GM12878 (cell line): ENCODE results near the gene IGSF6. TPM values are rescaled to one million over a fixed set of nuclear protein-coding genes. Genes with fewer than 3 reads are reported as not detected.

Experiments used
- ATF2 ChIP-seq: IDR thresholded peaks from 2 replicates; pipeline ENCODE4 v1.6.1; 2012; ENCODE audit warnings: low read length, inconsistent platforms
- ATF7 ChIP-seq: fragments of 450-650 bp; IDR thresholded peaks from 2 replicates; pipeline ENCODE4 v1.6.1; 2016; ENCODE audit warnings: low read depth, mild to moderate bottlenecking
- CEBPZ ChIP-seq: fragments of 150-350 bp; IDR thresholded peaks from 2 replicates; pipeline ENCODE4 v1.6.1; 2016; ENCODE audit warnings: low read depth, low read length
- CHD1 ChIP-seq: IDR thresholded peaks from 2 replicates; pipeline ENCODE4 v1.6.1; 2012; ENCODE audit warnings: low read depth, low read length, improper control_type of control experiment
- EP300 ChIP-seq, 2 experiments: fragments of 150-350 bp in 1 of 2; IDR thresholded peaks; 2 replicates each; pipeline ENCODE4 v1.6.1; 2011 to 2012; ENCODE audit warnings: low read depth in 2 of 2, low read length in 2 of 2, borderline replicate concordance in 1 of 2, improper control_type of control experiment in 1 of 2, inconsistent platforms in 1 of 2; ENCODE audit not compliant: control insufficient read depth in 1 of 2
- ETV6 ChIP-seq, 2 experiments: fragments of 450-650 bp in 1 of 2; IDR thresholded peaks in 1 of 2; conservative IDR thresholded peaks in 1 of 2; 2 replicates each; pipeline ENCODE4 v1.6.1; 2014; ENCODE audit warnings: antibody characterized with exemption in 1 of 2, borderline replicate concordance in 1 of 2, low read depth in 1 of 2, mild to moderate bottlenecking in 1 of 2, moderate library complexity in 1 of 2
- FOXK2 ChIP-seq: fragments of 450-650 bp; IDR thresholded peaks from 2 replicates; pipeline ENCODE4 v1.6.1; 2017; ENCODE audit warnings: mild to moderate bottlenecking, moderate library complexity
- IRF3 ChIP-seq: fragments of 450-650 bp; IDR thresholded peaks from 2 replicates; pipeline ENCODE4 v1.6.1; 2014; ENCODE audit warnings: mild to moderate bottlenecking
- KAT2A ChIP-seq: conservative IDR thresholded peaks from 2 replicates; pipeline ENCODE4 v1.6.1; 2011; ENCODE audit warnings: low read depth, low read length; ENCODE audit not compliant: control insufficient read depth
- NFYA ChIP-seq: IDR thresholded peaks from 2 replicates; pipeline ENCODE4 v1.6.1; 2011; ENCODE audit warnings: low read depth, mild to moderate bottlenecking, low read length, improper control_type of control experiment, borderline replicate concordance
- POU2F2 ChIP-seq: IDR thresholded peaks from 3 replicates; pipeline ENCODE4 v1.6.1; 2011; ENCODE audit warnings: low read depth, mild to moderate bottlenecking, low read length, borderline replicate concordance
- PRDM15 ChIP-seq: fragments of 450-650 bp; formaldehyde crosslinking; IDR thresholded peaks from 2 replicates; pipeline ENCODE4 v1.4.0; 2020; ENCODE audit warnings: mild to moderate bottlenecking, moderate library complexity
- RCOR1 ChIP-seq: conservative IDR thresholded peaks from 2 replicates; pipeline ENCODE4 v1.6.1; 2012; ENCODE audit warnings: low read depth, low read length, improper control_type of control experiment
- SREBF1 ChIP-seq: IDR thresholded peaks from 2 replicates; pipeline ENCODE4 v1.6.1; 2012; ENCODE audit warnings: mild to moderate bottlenecking, low read length
- USF2 ChIP-seq: IDR thresholded peaks from 2 replicates; pipeline ENCODE4 v1.6.1; 2011; ENCODE audit warnings: low read depth, low read length, improper control_type of control experiment, borderline replicate concordance
- YY1 ChIP-seq: IDR thresholded peaks from 2 replicates; pipeline ENCODE4 v1.6.1; 2011; ENCODE audit warnings: low read depth, mild to moderate bottlenecking, low read length
- polyA plus RNA-seq, 11 experiments: library from polyadenylated mRNA; depleted of rRNA in 4 of 11; unstranded in 6 of 11; stranded (reverse) in 5 of 11; fragments of >200 nt; fragmentation: Nextera tagmentation in 4 of 11; fragmentation: Illumina TruSeq in 1 of 11; extraction: Ambion mirVana in 4 of 11; extraction: Trizol in 1 of 11; gene quantifications; 1 replicate in 1 of 11; 2 replicates in 10 of 11; pipeline versions ENCODE4 v1.2.1 to v1.2.3, GENCODE V29; 2011 to 2016; ENCODE audit warnings: inconsistent platforms in 2 of 11, missing spikeins in 2 of 11, low read depth in 1 of 11
- total RNA-seq, 4 experiments: library from RNA; depleted of rRNA in 3 of 4; stranded (reverse); fragments of >200 nt in 3 of 4; fragmentation: Illumina TruSeq in 1 of 4; extraction: Trizol in 1 of 4; gene quantifications; 2 replicates each; pipeline versions ENCODE4 v1.2.1 to v1.2.3, GENCODE V29; 2013 to 2021

Gene IGSF6
- total and polyA plus RNA-seq, 10 of the 15 experiments (the other 5 are each of a cell fraction or from before 2014, with no cell fraction given): 0.32 to 1.2 (median 0.72) TPM

GRCh38 chr16:21656795-21657768 lies 4.7 kb upstream of the IGSF6 start (continued):
- no peak for TF ChIP-seq PRDM15 (CRISPR knock-in tag)
- TF ChIP-seq ATF7: peak; percentile 51
- TF ChIP-seq IRF3: no peak
- 0 out of 2 replicates have a peak, but pooled peaks have one; percentile 30 for TF ChIP-seq YY1
- no peak for TF ChIP-seq NFYA
- TF ChIP-seq CHD1: no peak
- TF ChIP-seq ATF2: 0 out of 2 replicates have a peak, but pooled peaks have one; percentile 13
- TF ChIP-seq EP300 (IDR thresholded peaks at IDR 0.05; ENCODE audit: borderline replicate concordance in 1 of 2, control insufficient read depth in 1 of 2, low read depth in 2 of 2, low read length in 2 of 2): peak; percentile 61 to 74; a peak in 3 of 4 replicates
- no peak for TF ChIP-seq ETV6 (conservative IDR thresholded peaks at IDR 0.05 in 1 of 2, IDR thresholded peaks at IDR 0.05 in 1 of 2; ENCODE audit: borderline replicate concordance in 1 of 2, low read depth in 1 of 2)
- no peak for TF ChIP-seq RCOR1
- no peak for TF ChIP-seq CEBPZ
- no peak for TF ChIP-seq KAT2A
- no peak for TF ChIP-seq SREBF1
- no peak for TF ChIP-seq USF2
- TF ChIP-seq POU2F2: 0 out of 3 replicates have a peak, but pooled peaks have one; percentile 29
- TF ChIP-seq FOXK2: no peak
